H9 (cell line): ENCODE measurements around the gene NUP43. TPM values are rescaled to one million over a fixed set of nuclear protein-coding genes. Genes with fewer than 3 reads are reported as not detected.

Source experiments
- DNase-seq: peaks from one replicate; pipeline ENCODE4 v3.0.0-alpha.2; 2017
- H2AFZ ChIP-seq: one replicate; pipeline ENCODE4 v1.6.1; 2013; ENCODE audit warnings: mild to moderate bottlenecking, low read length, control low read depth, moderate library complexity
- H2AK5ac ChIP-seq: 2 replicates; pipeline ENCODE4 v1.6.1; 2013; ENCODE audit warnings: low read length, control low read depth, mixed read lengths; ENCODE audit not compliant: insufficient read length
- H2BK120ac ChIP-seq: one replicate; pipeline ENCODE4 v1.6.1; 2013; ENCODE audit warnings: low read depth, mild to moderate bottlenecking, low read length, control low read depth, inconsistent platforms; ENCODE audit not compliant: poor library complexity, severe bottlenecking
- H2BK12ac ChIP-seq: 2 replicates; pipeline ENCODE4 v1.6.1; 2013; ENCODE audit warnings: low read length, control low read depth, mixed read lengths, low read depth; ENCODE audit not compliant: insufficient read length
- H2BK15ac ChIP-seq: 2 replicates; pipeline ENCODE4 v1.6.1; 2013; ENCODE audit warnings: low read depth, low read length, control low read depth
- H2BK20ac ChIP-seq: one replicate; pipeline ENCODE4 v1.6.1; 2013; ENCODE audit warnings: low read depth, mild to moderate bottlenecking, low read length, control low read depth, inconsistent platforms; ENCODE audit not compliant: poor library complexity, severe bottlenecking
- H2BK5ac ChIP-seq: 2 replicates; pipeline ENCODE4 v1.6.1; 2013; ENCODE audit warnings: low read length, control low read depth, mixed read lengths; ENCODE audit not compliant: insufficient read length
- H3K14ac ChIP-seq: 2 replicates; pipeline ENCODE4 v1.6.1; 2013; ENCODE audit warnings: low read length, control low read depth; ENCODE audit not compliant: insufficient read depth
- H3K18ac ChIP-seq: 2 replicates; pipeline ENCODE4 v1.6.1; 2013; ENCODE audit warnings: low read depth, mild to moderate bottlenecking, mixed read lengths, low read length, control low read depth; ENCODE audit not compliant: insufficient read length
- H3K23ac ChIP-seq: 2 replicates; pipeline ENCODE4 v1.6.1; 2013; ENCODE audit warnings: low read length, control low read depth, mixed read lengths, low read depth; ENCODE audit not compliant: insufficient read length
- H3K23me2 ChIP-seq: 2 replicates; pipeline ENCODE4 v1.6.1; 2013; ENCODE audit warnings: low read depth, mild to moderate bottlenecking, mixed read lengths, low read length, control low read depth; ENCODE audit not compliant: insufficient read length, poor library complexity, severe bottlenecking
- H3K27ac ChIP-seq: 2 replicates; pipeline ENCODE4 v1.5.1; 2013; ENCODE audit warnings: low read length, control low read depth, mixed read lengths, low read depth; ENCODE audit not compliant: insufficient read length
- H3K27me3 ChIP-seq: 2 replicates; pipeline ENCODE4 v1.6.1; 2013; ENCODE audit warnings: low read length, control low read depth, inconsistent platforms; ENCODE audit not compliant: insufficient read depth
- H3K4ac ChIP-seq: 2 replicates; pipeline ENCODE4 v1.6.1; 2013; ENCODE audit warnings: low read depth, mild to moderate bottlenecking, control low read depth, inconsistent platforms, low read length, moderate library complexity
- H3K4me1 ChIP-seq: 2 replicates; pipeline ENCODE4 v1.6.1; 2013; ENCODE audit warnings: low read length, control low read depth, inconsistent platforms; ENCODE audit not compliant: insufficient read depth
- H3K4me2 ChIP-seq: 2 replicates; pipeline ENCODE4 v1.6.1; 2013; ENCODE audit warnings: low read length, control low read depth, mixed read lengths; ENCODE audit not compliant: insufficient read length, insufficient read depth
- H3K56ac ChIP-seq: 2 replicates; pipeline ENCODE4 v1.6.1; 2013; ENCODE audit warnings: low read depth, mild to moderate bottlenecking, mixed read lengths, low read length, control low read depth; ENCODE audit not compliant: insufficient read length
- H3K79me1 ChIP-seq: 2 replicates; pipeline ENCODE4 v1.6.1; 2013; ENCODE audit warnings: low read depth, mild to moderate bottlenecking, moderate library complexity, low read length, control low read depth, inconsistent platforms; ENCODE audit not compliant: insufficient read depth, poor library complexity, severe bottlenecking
- H3K79me2 ChIP-seq: 2 replicates; pipeline ENCODE4 v1.6.1; 2013; ENCODE audit warnings: low read length, control low read depth, inconsistent platforms; ENCODE audit not compliant: insufficient read depth
- H3K9ac ChIP-seq: 2 replicates; pipeline ENCODE4 v1.6.1; 2013; ENCODE audit warnings: low read length, control low read depth, mixed read lengths; ENCODE audit not compliant: insufficient read length; ENCODE audit errors: extremely low read depth
- H3K9me3 ChIP-seq: one replicate; pipeline ENCODE4 v1.6.1; 2013; ENCODE audit warnings: low read depth, low read length, inconsistent platforms; ENCODE audit not compliant: control insufficient read depth
- H3T11ph ChIP-seq: one replicate; pipeline ENCODE4 v1.6.1; 2013; ENCODE audit warnings: mild to moderate bottlenecking, low read length, control low read depth, inconsistent platforms
- H4K20me1 ChIP-seq: one replicate; pipeline ENCODE4 v1.6.1; 2013; ENCODE audit not compliant: control insufficient read depth, insufficient read length, insufficient read depth
- H4K5ac ChIP-seq: 2 replicates; pipeline ENCODE4 v1.6.1; 2013; ENCODE audit warnings: low read depth, mild to moderate bottlenecking, mixed read lengths, low read length, control low read depth; ENCODE audit not compliant: insufficient read length
- H4K8ac ChIP-seq: replicated peaks from 2 replicates; pipeline ENCODE4 v1.6.1; 2013; ENCODE audit warnings: low read length, control low read depth, mixed read lengths, low read depth; ENCODE audit not compliant: insufficient read length
- H4K91ac ChIP-seq: 2 replicates; pipeline ENCODE4 v1.6.1; 2013; ENCODE audit warnings: low read depth, mild to moderate bottlenecking, moderate library complexity, mixed read lengths, low read length, control low read depth; ENCODE audit not compliant: insufficient read length
- H3K27ac Mint-ChIP-seq, 3 experiments: 2 replicates in 2 of 3; 3 replicates in 1 of 3; pipeline ENCODE4 v1.8.0; 2020 to 2021; ENCODE audit warnings: mixed read lengths in 3 of 3, mild to moderate bottlenecking in 1 of 3, moderate library complexity in 1 of 3
- H3K27me3 Mint-ChIP-seq: 2 replicates; pipeline ENCODE4 v1.8.0; 2021; ENCODE audit warnings: low read depth, mild to moderate bottlenecking, moderate library complexity, mixed read lengths
- H3K36me3 Mint-ChIP-seq, 3 experiments: 2 replicates in 2 of 3; 3 replicates in 1 of 3; pipeline ENCODE4 v1.8.0; 2020 to 2021; ENCODE audit warnings: low read depth in 3 of 3, mixed read lengths in 3 of 3; ENCODE audit not compliant: insufficient read depth in 1 of 3
- H3K4me1 Mint-ChIP-seq, 2 experiments: 2 replicates each; pipeline ENCODE4 v1.8.0; 2020; ENCODE audit warnings: mixed read lengths in 2 of 2
- H3K4me3 Mint-ChIP-seq, 2 experiments: 2 replicates in 1 of 2; 3 replicates in 1 of 2; pipeline ENCODE4 v1.8.0; 2020 to 2021; ENCODE audit warnings: mild to moderate bottlenecking in 2 of 2, mixed read lengths in 2 of 2, moderate library complexity in 1 of 2
- H3K9me3 Mint-ChIP-seq, 2 experiments: 2 replicates in 1 of 2; 3 replicates in 1 of 2; pipeline ENCODE4 v1.8.0; 2020; ENCODE audit warnings: mild to moderate bottlenecking in 2 of 2, mixed read lengths in 2 of 2, moderate library complexity in 1 of 2
- CTCF ChIP-seq: fragments of 200-600 bp; sonication (generic); conservative IDR thresholded peaks from 3 replicates; pipeline ENCODE4 v1.8.0; 2021; ENCODE audit warnings: antibody characterized with exemption, mild to moderate bottlenecking
- WGBS: extraction: QIAGEN DNeasy Blood & Tissue Kit; methylation state at CpG from one replicate; pipeline ENCODE4 v1.1.7; 2013; ENCODE audit warnings: missing lambda C conversion rate, low lambda C conversion rate, mixed read lengths; ENCODE audit not compliant: insufficient read length; ENCODE audit errors: extremely low coverage; 5-methylcytosine and 5-hydroxymethylcytosine counted together
- total RNA-seq: library from RNA; stranded (reverse); gene quantifications from 2 replicates; pipeline ENCODE4 v1.2.1, GENCODE V29; 2021

The NUP43 gene
- total RNA-seq, 1 experiment from 2014 or later = 92.1 TPM

- no peak overlapping the region; a peak in 1 of 5 replicates for H3K4me3 Mint-ChIP-seq
- Histone ChIP-seq H2AFZ (no peak overlapping the region), H3K9ac (no peak overlapping the region), H3K18ac (no peak overlapping the region), H3K23me2 (peaks cover 10% of the 10 kb centered on the region), H2BK12ac (no peak overlapping the region), H2BK5ac (no peak overlapping the region), H2BK20ac (no peak overlapping the region), H3K79me1 (no peaks in the 10 kb centered on the region), H4K5ac (no peak overlapping the region), H2AK5ac (no peak overlapping the region), H3K27me3 (no peaks in the 10 kb centered on the region), H3T11ph (no peak overlapping the region), H3K4me2 (no peak overlapping the region), H3K23ac (no peak overlapping the region), H4K91ac (no peak overlapping the region), H3K4ac (no peak overlapping the region), H4K8ac (no peak overlapping the region), H3K27ac (no peak overlapping the region), H2BK15ac (no peak overlapping the region), H4K20me1 (no peaks in the 10 kb centered on the region), H3K56ac (no peak overlapping the region), H3K9me3 (no peaks in the 10 kb centered on the region), H3K4me1 (no peaks in the 10 kb centered on the region), H3K79me2 (peaks cover 15% of the 10 kb centered on the region; the same call in 1 of the 2 replicates), H2BK120ac (no peak overlapping the region), H3K14ac (no peak overlapping the region)
- no peak overlapping the region for H3K27ac Mint-ChIP-seq
- no peaks in the 10 kb centered on the region for H3K27me3 Mint-ChIP-seq
- peaks cover 17 to 20% of the 10 kb centered on the region in 2 experiments for H3K4me1 Mint-ChIP-seq
- no peaks in the 10 kb centered on the region; a peak in 1 of 5 replicates for H3K9me3 Mint-ChIP-seq
- WGBS = no CpG with 5 or more reads among the region's 3 CpGs
- no peak for DNase-seq
- TF ChIP-seq CTCF = no peak
- H3K36me3 Mint-ChIP-seq = peaks cover 4 to 10% (median 7%) of the 10 kb centered on the region in 3 experiments; a peak in 6 of 7 replicates
Observed at GRCh38 chr6:149719531-149719930, 26.8 kb downstream of the NUP43 start.
